GM21723 (cell line): ENCODE data around the gene NPDC1.
A peak's percentile ranks its signal among the peaks of the same experiment; 100 is the strongest.
"Not testable (repeated sequence)": the region's sequence is repeated elsewhere in the genome, so short reads cannot be mapped to it uniquely, and the experiment has no call there.

ENCODE experiments used
- ATAC-seq: cut with Tn5 transposase; IDR thresholded peaks from one replicate; pipeline ENCODE4 v1.9.1; 2021; ENCODE audit warnings: mild to moderate bottlenecking, moderate library complexity; ENCODE audit not compliant: unreplicated experiment

Gene NPDC1

DNA sequence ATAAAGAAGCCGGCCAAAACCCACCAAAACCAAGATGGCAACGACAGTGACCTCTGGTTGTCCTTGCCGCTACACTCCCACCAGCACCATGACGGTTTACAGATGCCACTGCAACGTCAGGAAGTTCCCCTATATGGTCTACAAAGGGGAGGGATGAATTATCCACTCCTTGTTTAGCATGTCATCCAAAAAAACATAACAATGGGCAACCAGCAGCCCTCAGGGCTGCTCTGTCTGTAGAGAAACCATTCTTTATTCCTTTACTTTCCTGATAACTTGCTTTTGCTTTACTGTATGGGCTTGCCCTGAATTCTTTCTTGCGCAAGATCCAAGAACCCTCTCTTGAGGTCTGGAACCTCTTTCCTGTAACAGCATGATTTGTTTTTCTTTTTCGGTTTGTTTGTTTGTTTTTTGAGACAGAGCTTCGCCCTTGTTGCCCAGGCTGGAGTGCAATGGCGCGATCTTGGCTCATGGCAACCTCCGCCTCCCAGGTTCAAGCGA, 29.3 kb upstream of the NPDC1 start:
- ATAC-seq: no peak

DNA sequence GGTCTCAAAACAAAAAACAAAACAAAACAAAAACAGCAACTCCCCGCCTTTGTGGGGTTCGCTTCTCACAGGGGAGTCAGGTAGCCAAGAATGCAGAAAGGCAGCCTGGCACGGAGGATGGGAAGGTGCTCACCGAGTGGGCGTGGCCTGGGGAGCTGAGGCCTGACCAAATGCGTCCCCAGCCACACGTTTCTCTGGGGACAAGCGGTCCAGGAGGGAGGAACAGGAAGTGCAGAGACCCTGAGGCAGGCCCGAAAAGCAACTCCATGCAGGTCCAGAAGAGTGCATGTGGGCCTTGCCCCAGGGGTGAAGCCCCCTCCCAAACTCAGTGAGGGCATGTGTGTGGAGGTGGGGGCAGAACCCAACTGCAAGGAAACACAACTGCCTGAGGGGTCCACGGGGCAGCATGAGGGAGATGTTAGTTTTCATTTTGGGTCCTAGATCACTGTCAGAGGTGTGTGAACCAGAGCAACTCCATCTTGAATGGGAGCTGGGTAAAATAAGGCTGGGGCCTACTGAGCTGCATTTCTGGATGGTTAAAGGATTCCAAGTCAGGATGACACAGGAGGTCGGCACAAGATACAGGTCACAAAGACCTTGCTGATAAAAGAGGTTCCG, 28.8 kb upstream of the NPDC1 start:
- ATAC-seq: no peak

GRCh38 chr9:137073992-137074399, 28.0 kb upstream of the NPDC1 start:
- no peak for ATAC-seq

GRCh38 chr9:137071282-137071681, 25.3 kb upstream of the NPDC1 start:
- no peak for ATAC-seq

GRCh38 chr9:137070906-137071275, 24.9 kb upstream of the NPDC1 start:
- no peak for ATAC-seq

DNA sequence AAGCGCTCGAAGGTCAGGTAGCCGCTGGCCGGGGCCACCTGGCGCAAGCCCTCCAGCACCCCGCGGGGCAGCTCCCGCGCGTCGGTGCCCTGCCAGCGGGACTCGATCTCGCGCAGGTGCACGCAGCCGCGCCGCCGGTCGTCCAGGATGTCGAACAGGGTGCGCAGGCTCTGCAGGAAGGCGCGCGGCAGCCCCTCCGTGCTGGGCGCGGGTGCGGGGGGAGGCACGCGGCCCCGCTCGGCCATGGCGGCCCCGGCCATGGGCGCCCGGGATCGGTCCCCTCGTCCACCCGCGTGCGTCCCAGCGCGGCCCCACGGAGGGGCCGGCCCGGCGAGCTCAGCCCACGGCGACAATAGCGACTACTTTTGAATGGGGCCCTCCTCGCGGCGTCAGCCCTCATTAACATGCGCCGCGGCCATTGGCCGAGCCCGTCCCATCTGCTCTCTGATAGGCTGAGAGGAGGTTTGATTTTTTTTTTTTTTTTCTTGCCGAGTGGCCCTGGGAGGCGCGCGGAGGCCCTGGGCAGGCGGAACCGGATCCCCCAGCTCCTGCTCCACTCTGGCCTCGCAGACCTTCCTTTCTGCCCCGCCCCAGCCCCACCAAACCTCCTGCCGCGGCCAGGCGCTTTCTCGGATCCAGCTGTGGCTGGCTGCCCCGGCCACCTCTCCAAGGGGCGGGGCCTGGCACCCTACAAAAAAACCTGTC, 24.4 kb upstream of the NPDC1 start, which contains the start of gene SAPCD2:
Gene SAPCD2 (minus strand): TSS at position 357 of the 705 bp plus-strand sequence. CDS start 97 bp downstream, at position 260.
- ATAC-seq: peak; percentile 63

DNA sequence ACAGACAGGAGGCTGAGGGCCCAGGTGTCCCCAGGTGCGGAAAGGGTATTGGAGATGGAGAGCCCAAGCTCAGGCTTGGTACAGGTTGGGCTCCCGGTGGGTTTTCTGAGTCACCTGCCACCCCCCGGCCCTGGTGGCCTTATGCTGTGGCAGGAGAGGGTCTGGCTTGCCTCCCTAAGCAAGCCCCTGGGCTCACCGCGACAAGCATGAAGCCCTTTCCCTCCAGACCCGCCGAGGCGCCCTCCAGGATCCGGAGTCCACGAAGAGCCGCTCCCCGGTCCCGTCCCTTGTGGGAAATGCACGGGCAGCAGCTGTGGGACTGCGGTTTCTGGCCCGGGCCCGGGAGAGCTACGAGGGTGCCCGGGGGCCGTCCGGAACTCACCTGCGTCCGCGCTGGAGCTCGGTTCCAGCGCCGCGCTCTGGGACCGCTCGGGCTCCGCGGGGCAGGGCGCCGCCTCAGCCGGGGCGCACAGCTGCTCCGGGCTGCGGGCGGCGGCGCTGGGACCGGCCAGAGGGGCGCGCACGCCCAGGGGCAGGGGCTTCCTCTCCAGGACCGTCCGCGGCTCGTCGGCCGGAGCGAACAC, 23.6 kb upstream of the NPDC1 start:
- ATAC-seq: peak; percentile 19

DNA sequence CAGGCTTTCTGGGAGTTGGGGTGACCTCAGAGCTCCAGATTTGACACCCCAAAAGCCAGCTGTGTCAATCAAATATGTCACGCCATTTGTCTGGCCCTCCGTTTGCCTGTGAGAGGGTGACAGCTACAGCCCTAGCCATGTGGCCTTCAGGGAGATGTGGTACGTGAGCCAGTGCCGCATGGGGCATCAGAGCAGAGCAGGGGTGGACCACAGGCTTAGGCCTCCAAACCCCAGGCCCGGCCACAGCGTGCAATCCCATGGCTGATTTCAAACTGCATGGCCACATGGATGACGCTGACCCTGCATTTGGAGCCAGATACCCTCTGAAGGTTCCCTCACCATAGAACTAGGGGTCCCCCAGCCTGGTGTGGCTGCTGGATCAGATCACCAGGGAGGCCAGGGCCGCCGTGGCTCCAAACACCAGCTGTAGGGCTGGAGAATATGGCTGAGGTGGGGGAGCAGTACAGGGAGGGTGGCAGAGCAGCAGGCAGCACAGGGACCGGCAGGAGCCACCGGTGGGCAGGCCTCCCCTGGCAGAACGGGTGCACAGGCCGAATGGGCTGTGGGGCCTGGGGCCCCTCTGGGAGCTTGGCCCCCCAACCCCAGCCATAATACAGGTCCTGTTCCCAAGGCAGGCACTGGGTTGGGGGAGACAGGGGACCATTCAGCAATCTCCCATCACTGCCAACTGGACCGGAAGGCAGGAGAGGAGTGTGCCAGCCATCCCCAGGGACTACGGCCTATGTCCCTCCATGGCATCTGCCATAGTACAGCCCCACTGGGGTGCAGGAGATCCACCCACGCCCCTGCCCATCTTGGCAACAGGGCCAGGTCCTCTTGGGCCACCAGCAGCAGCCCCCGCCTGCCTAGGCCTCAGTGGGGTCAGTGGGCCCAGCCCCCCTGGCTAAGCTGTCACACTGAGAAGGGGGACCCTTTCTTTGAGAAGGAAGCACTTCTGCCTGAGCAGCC, 22.8 kb upstream of the NPDC1 start:
- no peak for ATAC-seq

- ATAC-seq: peak; percentile 47
Measured at GRCh38 chr9:137067860-137068538, 22.0 kb upstream of the NPDC1 start.

DNA sequence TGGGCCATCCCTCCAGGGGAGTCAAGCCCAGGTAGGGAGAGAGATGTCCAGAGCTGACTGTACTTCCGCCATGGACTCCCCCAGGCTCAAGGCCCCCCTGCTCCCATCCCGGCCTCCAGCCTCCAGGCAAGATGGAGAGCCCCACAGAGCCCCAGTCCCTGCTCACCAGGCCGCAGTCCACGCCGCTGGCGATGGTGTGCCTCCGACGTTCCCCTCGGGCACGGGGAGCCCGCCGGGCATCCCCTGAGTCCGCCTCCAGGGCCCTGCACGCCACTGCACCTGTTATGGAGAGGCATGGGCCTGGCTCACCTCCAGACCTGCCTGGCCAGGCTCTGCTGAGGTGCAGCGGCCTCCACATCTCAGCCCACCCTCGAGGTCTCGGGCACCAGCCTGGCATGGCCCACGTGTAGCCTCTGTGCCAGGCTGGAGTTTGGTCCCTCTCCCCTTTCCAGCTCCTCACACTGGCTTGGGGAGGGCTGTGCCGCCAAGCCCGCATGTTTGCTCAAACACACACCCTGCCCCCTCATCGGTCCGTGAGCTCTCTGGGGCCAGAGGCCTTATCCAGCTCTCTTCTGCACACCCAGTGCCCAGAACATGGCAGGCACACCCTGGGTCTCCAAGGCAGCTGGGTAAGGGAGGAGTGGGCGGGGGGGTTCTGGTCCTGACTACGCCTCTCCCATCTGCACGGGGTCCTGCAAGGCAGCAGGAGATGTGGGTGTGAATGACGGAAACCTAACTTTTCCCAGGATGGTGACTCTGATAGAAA, 20.3 kb upstream of the NPDC1 start:
- no peak for ATAC-seq

DNA sequence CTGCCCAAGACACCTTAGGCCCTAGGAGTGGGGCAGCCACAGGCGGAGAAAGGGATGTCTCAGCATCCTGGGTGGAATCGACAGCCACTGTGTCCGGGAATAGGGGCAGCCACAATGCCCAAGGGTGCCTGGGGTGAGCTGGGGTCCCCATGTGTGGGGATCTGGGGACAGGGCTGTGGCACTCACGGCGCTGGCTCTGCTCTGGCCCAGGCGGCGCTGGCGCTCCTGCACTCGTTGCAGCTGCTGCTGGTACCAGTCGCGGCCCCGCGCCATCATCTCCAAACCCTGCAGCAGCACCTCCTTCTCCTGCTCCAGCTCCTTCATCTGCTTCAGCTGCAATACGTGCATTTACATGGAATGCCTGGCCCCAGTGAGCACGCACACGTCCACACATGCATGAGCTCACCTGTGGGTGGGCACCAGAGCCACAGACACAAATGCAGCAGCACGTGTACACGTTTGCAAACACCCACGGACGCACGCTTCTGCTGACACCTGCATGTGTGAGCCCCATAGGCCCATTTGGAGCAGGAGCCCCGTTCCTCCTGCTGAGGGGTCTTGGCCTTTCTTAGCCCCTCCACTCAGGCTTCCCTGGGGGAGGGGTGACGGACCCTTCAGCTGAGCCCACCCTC, 19.5 kb upstream of the NPDC1 start:
- no peak for ATAC-seq

- no peak for ATAC-seq
Measured at GRCh38 chr9:137064880-137065164, 18.8 kb upstream of the NPDC1 start.

DNA sequence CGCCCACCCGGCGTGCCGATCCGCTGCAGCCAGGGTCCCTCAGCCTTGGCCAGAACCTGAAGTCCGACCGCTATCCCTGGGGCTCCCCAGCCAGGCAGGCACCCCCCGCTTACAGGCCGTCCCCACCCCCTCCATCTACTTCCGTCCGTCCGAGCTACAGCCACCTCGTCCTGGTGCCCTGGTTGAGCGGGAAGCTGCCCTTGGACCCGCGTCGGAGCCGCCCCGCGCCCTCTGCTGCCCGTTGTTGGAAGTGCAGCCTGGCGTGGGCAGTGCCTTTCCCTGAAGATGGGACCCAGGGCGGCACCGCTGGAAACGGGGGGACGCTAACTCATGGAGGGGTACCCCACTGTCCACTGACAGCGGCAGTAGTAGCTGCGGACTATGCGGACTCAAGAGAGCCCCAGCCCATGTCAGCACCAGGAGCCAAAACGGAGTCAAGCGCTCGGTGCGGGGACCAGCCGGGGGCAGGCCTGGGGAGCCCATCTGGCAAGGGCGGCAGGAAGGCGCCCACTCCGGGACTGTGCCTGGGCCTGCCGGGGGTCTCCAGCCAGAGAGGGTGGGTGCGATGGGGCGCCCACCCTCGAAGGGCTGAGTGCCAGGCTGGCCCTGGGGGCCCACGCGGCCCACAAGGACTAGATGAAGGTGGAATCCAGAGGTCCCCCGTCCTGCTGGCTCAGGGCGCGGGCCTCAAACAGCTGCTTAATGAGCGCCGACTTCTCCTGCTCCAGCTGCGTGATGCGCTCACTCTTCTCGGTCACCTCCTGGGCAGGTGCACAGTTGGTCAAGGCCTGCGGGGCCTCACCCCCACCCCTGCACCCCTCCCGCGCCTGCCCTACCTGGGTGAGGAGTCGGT, 18.3 kb upstream of the NPDC1 start:
- no peak for ATAC-seq

- ATAC-seq: no peak
Measured at GRCh38 chr9:137063311-137064026, 17.5 kb upstream of the NPDC1 start.

DNA sequence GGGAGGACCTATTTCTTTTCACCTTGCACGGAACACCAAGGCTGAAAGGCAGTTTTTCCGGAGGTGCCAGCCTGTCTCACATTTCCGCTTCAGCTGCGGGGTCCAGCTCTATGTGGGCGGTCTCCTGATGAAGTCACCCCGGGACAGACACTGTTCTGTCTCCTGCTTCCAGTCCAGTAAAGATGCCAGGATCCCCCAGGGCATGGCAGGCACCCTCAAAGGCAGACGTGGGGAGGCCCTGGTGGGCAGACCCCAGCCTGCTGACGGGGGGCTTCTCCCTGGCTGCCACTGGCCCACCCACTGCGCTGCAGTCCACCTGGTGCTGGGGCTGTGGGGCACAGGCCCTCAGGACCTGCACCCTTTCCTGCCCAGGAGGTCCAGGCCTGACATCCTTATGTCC, 16.8 kb upstream of the NPDC1 start:
- ATAC-seq: not testable (repeated sequence)

GRCh38 chr9:137062384-137062783, 16.4 kb upstream of the NPDC1 start:
- ATAC-seq: no peak

DNA sequence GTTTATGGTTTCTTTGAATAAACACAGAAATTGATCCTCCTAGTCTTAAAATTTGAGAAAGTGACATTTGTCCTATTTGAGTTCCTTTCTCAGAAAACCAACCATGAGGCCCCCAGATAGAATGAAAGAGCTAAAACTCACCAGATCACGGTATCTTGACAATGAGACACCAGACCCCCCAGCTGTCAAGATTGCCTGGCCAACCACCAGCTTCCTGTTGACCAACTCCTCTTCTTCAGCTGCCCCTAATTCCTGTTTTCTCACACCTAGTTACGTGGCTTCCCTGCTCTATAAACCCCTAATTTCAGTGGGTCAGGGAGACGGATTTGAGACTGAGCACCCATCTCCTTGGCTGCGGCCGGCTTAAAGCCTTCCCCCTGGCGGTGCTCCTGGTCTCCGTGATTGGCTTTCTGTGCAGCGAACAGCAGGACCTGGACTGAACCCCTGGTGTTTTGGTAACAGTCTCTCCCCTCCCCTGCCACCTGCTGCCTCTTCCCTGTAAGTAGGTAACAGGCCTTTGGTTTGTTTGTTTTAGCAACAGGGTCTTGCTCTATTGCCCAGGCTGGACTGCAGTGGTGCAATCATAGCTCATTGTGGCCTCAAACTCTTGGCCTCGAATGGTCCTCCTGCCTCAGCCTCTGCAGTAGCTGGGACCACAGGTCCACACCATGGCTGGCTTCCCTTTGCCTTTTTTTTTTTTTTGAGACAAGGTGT, 12.7 kb upstream of the NPDC1 start:
- ATAC-seq: no peak
